Activated naive CD4-positive, alpha-beta T cell treated with anti-CD3 and anti-CD28 coated beads, Interleukin-2, amount 10 ng/mL, durations not matched to agents 7 days and 5 days (primary cell): ENCODE results near the gene TVP23C.
"Not testable (repeated sequence)": the region's sequence is repeated elsewhere in the genome, so short reads cannot be mapped to it uniquely, and the experiment has no call there.

Source experiments
- CTCF ChIA-PET: fragments of 350-600 bp; sonication (Branson Sonifier 250); formaldehyde crosslinking; loops from one replicate; lab custom pipeline; 2021; ENCODE audit warnings: antibody characterized with exemption; lab: Charles Lee
- DNase-seq: peaks from one replicate; pipeline ENCODE4 v3.0.0-alpha.2; 2020
- H3K27ac Mint-ChIP-seq: one replicate; pipeline ENCODE4 v1.8.0; 2021; ENCODE audit warnings: mild to moderate bottlenecking, moderate library complexity, mixed read lengths
- H3K27me3 Mint-ChIP-seq: one replicate; pipeline ENCODE4 v1.8.0; 2021; ENCODE audit warnings: mild to moderate bottlenecking, mixed read lengths
- H3K36me3 Mint-ChIP-seq: one replicate; pipeline ENCODE4 v1.8.0; 2021; ENCODE audit warnings: mixed read lengths
- H3K4me1 Mint-ChIP-seq: one replicate; pipeline ENCODE4 v1.8.0; 2021; ENCODE audit warnings: mixed read lengths
- H3K4me3 Mint-ChIP-seq: one replicate; pipeline ENCODE4 v1.8.0; 2021; ENCODE audit warnings: mild to moderate bottlenecking, moderate library complexity, mixed read lengths
- H3K9me3 Mint-ChIP-seq: one replicate; pipeline ENCODE4 v1.8.0; 2021; ENCODE audit warnings: mixed read lengths

TVP23C gene

GRCh38 chr17:15563375-15563857 is at the start of gene TVP23C:
TVP23C (minus strand) TSS chr17:15563483; CDS start chr17:15563448, 35 bp downstream.
- H3K36me3 Mint-ChIP-seq, H3K27me3 Mint-ChIP-seq, CTCF ChIA-PET, H3K4me1 Mint-ChIP-seq, H3K9me3 Mint-ChIP-seq: not testable (repeated sequence)
- Mint-ChIP-seq H3K27ac (peak within 1 kb of the TSS; percentile 94), H3K4me3 (peak within 1 kb of the TSS; percentile 94)
- DNase-seq: peak; percentile 82

DNA sequence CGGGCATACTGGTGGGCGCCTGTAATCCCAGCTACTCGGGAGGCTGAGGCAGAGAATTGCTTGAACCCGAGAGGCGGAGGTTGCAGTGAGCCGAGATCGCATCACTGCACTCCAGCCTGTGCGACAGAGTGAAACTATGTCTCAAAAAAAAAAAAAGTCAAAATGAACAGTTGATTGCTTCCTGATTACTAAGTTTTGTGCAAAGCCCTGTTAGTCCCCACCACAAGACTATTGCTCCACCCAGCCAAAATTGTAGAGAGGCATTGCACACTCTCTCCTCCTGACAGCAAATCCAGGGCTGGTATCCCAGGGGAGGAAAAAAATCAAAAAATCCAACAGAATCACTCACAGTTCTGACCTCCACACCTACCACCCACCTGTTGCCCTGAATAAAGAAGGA is 29.7 kb upstream of the TVP23C start:
- H3K27ac Mint-ChIP-seq, H3K9me3 Mint-ChIP-seq, CTCF ChIA-PET, DNase-seq, H3K4me3 Mint-ChIP-seq, H3K36me3 Mint-ChIP-seq, H3K27me3 Mint-ChIP-seq: not testable (repeated sequence)
- H3K4me1 Mint-ChIP-seq: peaks cover 36% of the 10 kb centered on the region

DNA sequence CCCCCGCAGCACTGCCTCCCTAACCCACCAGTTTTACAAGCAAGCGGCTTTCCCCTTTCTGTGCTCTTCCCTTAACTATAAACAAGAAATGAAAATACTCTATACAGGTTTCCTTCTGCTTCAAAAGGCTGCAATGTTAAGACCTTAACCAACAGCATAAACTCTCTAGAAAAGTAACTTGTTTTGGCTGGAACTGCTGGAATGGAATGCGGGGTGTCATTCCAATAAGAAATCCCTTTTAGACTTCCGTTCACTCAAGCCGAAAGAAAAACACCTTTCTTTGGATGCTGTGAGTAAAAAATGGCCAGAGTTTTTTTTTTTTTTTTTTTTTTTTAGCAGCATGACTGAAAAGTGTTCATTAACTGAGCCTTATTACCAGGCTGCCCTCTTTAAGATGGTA is 28.7 kb upstream of the TVP23C start:
- H3K27me3 Mint-ChIP-seq, CTCF ChIA-PET, H3K4me3 Mint-ChIP-seq, H3K27ac Mint-ChIP-seq, H3K9me3 Mint-ChIP-seq, H3K36me3 Mint-ChIP-seq, DNase-seq: not testable (repeated sequence)
- peaks cover 40% of the 10 kb centered on the region for H3K4me1 Mint-ChIP-seq

GRCh38 chr17:15590844-15591243 is 27.6 kb upstream of the TVP23C start:
- CTCF ChIA-PET, H3K9me3 Mint-ChIP-seq, H3K36me3 Mint-ChIP-seq, H3K27me3 Mint-ChIP-seq, DNase-seq: not testable (repeated sequence)
- H3K27ac Mint-ChIP-seq: peak overlapping the region; percentile 84
- H3K4me3 Mint-ChIP-seq: peak overlapping the region; percentile 32
- peaks cover 47% of the 10 kb centered on the region for H3K4me1 Mint-ChIP-seq

GRCh38 chr17:15589544-15590536 is 26.6 kb upstream of the TVP23C start:
- H3K27me3 Mint-ChIP-seq, CTCF ChIA-PET, H3K9me3 Mint-ChIP-seq, H3K36me3 Mint-ChIP-seq: not testable (repeated sequence)
- DNase-seq: peak; percentile 54
- Mint-ChIP-seq H3K4me3 (peak overlapping the region; percentile 46), H3K27ac (peak overlapping the region; percentile 84), H3K4me1 (peaks cover 47% of the 10 kb centered on the region)

GRCh38 chr17:15588017-15588416 is 24.7 kb upstream of the TVP23C start:
- H3K4me1 Mint-ChIP-seq: peaks cover 43% of the 10 kb centered on the region
- H3K27me3 Mint-ChIP-seq, CTCF ChIA-PET, H3K9me3 Mint-ChIP-seq, H3K27ac Mint-ChIP-seq, DNase-seq, H3K36me3 Mint-ChIP-seq, H3K4me3 Mint-ChIP-seq: not testable (repeated sequence)

GRCh38 chr17:15583313-15583712 is 20.0 kb upstream of the TVP23C start:
- Mint-ChIP-seq H3K27me3 (peaks cover 13% of the 10 kb centered on the region), H3K4me1 (peaks cover 15% of the 10 kb centered on the region)
- not testable (repeated sequence) for H3K36me3 Mint-ChIP-seq

DNA sequence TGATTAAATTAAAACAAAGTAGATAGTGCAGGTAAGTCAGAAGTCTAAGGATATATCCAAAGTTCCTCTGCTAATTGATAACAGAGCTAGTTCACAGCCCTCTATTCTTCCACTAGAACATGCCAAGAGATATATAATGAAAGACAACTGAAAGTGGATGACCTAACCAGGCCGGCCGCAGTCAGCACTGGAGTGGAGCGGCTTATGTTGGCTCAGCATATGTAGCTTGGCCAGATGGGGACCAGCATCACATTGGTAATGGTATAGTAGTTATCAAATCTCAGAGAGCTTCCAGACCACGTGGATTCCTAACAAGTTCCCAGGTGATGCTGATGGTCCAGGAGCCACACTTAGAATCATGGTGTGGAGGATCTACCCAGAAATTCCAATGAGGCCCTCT is 18.2 kb upstream of the TVP23C start:
- H3K9me3 Mint-ChIP-seq, CTCF ChIA-PET, H3K36me3 Mint-ChIP-seq, H3K4me3 Mint-ChIP-seq, H3K27ac Mint-ChIP-seq, H3K4me1 Mint-ChIP-seq, DNase-seq: not testable (repeated sequence)
- H3K27me3 Mint-ChIP-seq: peaks cover 19% of the 10 kb centered on the region

More at GRCh38 chr17:15583313-15583712, 20.0 kb upstream of the TVP23C start:
- H3K4me3 Mint-ChIP-seq, CTCF ChIA-PET, H3K9me3 Mint-ChIP-seq, DNase-seq, H3K27ac Mint-ChIP-seq: not testable (repeated sequence)

GRCh38 chr17:15576848-15577247 is 13.6 kb upstream of the TVP23C start:
- CTCF ChIA-PET, H3K9me3 Mint-ChIP-seq, H3K27ac Mint-ChIP-seq, H3K4me1 Mint-ChIP-seq, H3K36me3 Mint-ChIP-seq, DNase-seq, H3K4me3 Mint-ChIP-seq: not testable (repeated sequence)
- peaks cover 28% of the 10 kb centered on the region for H3K27me3 Mint-ChIP-seq

- H3K36me3 Mint-ChIP-seq, H3K4me1 Mint-ChIP-seq, CTCF ChIA-PET, H3K4me3 Mint-ChIP-seq, DNase-seq, H3K27ac Mint-ChIP-seq, H3K9me3 Mint-ChIP-seq: not testable (repeated sequence)
- H3K27me3 Mint-ChIP-seq: peaks cover 33% of the 10 kb centered on the region
These were observed 11.4 kb upstream of the TVP23C start for GRCh38 chr17:15574660-15575059.

GRCh38 chr17:15573870-15574269 is 10.6 kb upstream of the TVP23C start:
- H3K9me3 Mint-ChIP-seq, CTCF ChIA-PET, DNase-seq, H3K4me1 Mint-ChIP-seq, H3K4me3 Mint-ChIP-seq, H3K27ac Mint-ChIP-seq, H3K36me3 Mint-ChIP-seq: not testable (repeated sequence)
- peaks cover 33% of the 10 kb centered on the region for H3K27me3 Mint-ChIP-seq

- H3K4me1 Mint-ChIP-seq, H3K9me3 Mint-ChIP-seq, H3K27me3 Mint-ChIP-seq, H3K36me3 Mint-ChIP-seq, DNase-seq, CTCF ChIA-PET, H3K27ac Mint-ChIP-seq: not testable (repeated sequence)
- peak overlapping the region; percentile 94 for H3K4me3 Mint-ChIP-seq
These were observed 489 bp downstream of the TVP23C start for GRCh38 chr17:15562613-15563374.

- H3K36me3 Mint-ChIP-seq, CTCF ChIA-PET, H3K4me3 Mint-ChIP-seq, H3K27me3 Mint-ChIP-seq, H3K4me1 Mint-ChIP-seq, H3K27ac Mint-ChIP-seq, H3K9me3 Mint-ChIP-seq, DNase-seq: not testable (repeated sequence)
These were observed 1.8 kb downstream of the TVP23C start for GRCh38 chr17:15561439-15561838.

GRCh38 chr17:15558403-15559105 is 4.7 kb downstream of the TVP23C start:
- H3K27ac Mint-ChIP-seq, CTCF ChIA-PET, H3K36me3 Mint-ChIP-seq, H3K9me3 Mint-ChIP-seq, H3K4me1 Mint-ChIP-seq, H3K4me3 Mint-ChIP-seq, H3K27me3 Mint-ChIP-seq, DNase-seq: not testable (repeated sequence)
